MM.1S (cell line): ENCODE data around the gene CCDC38.

Experiments used
- CTCF ChIP-seq: fragments of 300-600 bp; sonication (generic); IDR thresholded peaks from 2 replicates; pipeline ENCODE4 v1.5.1; 2016; ENCODE audit warnings: antibody characterized with exemption, low read length, mixed read lengths
- EZH2phosphoT487 ChIP-seq: fragments of 300-600 bp; sonication (generic); IDR thresholded peaks from 2 replicates; pipeline ENCODE4 v1.6.1; 2018; ENCODE audit warnings: antibody characterized with exemption, low read length

GRCh38 chr12:95837240-95838038, 105.0 kb downstream of the CCDC38 start:
- no peak for TF ChIP-seq CTCF
- TF ChIP-seq EZH2phosphoT487 = no peak
